Activated gamma-delta T cell (primary cell): Measurements from ENCODE around the gene MORF4L1.
A peak's percentile ranks its signal among the peaks of the same experiment; 100 is the strongest.
"Not testable (repeated sequence)": the region's sequence is repeated elsewhere in the genome, so short reads cannot be mapped to it uniquely, and the experiment has no call there.

Experiments used
- DNase-seq: peaks from one replicate; lab custom pipeline; 2025; lab: John Stamatoyannopoulos, UW
- total RNA-seq, 2 donors: gene quantifications; one replicate each; lab custom pipeline; 2026; lab: John Stamatoyannopoulos, UW

MORF4L1 gene, protein sequence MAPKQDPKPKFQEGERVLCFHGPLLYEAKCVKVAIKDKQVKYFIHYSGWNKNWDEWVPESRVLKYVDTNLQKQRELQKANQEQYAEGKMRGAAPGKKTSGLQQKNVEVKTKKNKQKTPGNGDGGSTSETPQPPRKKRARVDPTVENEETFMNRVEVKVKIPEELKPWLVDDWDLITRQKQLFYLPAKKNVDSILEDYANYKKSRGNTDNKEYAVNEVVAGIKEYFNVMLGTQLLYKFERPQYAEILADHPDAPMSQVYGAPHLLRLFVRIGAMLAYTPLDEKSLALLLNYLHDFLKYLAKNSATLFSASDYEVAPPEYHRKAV
- total RNA-seq = 124 reads per million in 2 donors

- peak; percentile 97 for DNase-seq
These were observed at the start of gene MORF4L1 for GRCh38 chr15:78872155-78872971. MORF4L1 (plus strand) TSS chr15:78872890; CDS start chr15:78873018, 128 bp downstream.

GRCh38 chr15:78828920-78829319 lies 43.8 kb upstream of the MORF4L1 start:
- DNase-seq = no peak

GRCh38 chr15:78830514-78831228 lies 42.0 kb upstream of the MORF4L1 start:
- no peak for DNase-seq

DNA sequence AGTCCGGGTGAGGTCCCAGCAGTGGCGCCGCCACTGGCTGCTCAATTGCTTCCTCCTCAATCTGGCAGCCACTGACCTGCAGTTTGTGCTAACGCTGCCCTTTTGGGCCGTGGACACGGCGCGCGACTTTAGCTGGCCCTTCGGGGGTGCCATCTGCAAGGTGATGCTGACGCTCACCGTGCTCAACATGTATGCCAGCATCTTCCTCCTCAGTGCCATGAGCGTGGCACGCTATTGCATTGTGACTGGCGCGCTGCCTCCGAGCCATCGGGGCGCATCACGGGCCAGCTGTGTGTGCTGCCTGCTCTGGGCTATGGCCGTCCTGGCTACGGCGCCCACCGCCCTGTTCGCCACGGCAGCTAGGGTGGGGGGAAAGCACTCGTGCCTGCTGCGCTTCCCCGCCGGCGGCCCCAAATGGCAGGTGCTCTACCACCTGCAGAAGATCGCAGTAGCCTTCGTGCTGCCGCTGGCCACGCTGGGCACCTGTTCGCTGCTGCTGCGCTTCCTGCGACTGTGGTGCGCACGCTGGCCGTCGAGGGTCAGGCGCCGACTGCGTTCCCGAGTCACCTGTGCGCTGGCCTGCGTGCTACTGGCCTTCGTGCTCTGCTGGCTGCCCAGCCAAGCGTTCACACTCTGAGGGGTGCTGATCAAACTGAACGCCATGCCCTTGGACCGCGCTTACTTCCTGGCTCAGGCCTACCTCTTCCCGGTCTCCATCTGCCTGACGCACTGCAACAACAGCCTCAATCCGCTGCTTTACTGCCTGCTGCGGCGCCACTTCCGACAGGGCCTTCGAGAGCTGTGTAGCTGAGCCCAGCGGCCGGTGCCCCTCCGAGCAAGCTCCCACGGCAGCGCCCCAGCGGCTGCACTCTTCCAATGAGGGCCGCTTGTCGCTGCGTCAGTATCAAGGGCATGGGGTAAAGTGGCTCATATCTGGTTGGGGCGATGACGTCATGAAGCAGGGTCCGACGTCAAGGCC lies 41.2 kb upstream of the MORF4L1 start:
- DNase-seq = no peak

DNA sequence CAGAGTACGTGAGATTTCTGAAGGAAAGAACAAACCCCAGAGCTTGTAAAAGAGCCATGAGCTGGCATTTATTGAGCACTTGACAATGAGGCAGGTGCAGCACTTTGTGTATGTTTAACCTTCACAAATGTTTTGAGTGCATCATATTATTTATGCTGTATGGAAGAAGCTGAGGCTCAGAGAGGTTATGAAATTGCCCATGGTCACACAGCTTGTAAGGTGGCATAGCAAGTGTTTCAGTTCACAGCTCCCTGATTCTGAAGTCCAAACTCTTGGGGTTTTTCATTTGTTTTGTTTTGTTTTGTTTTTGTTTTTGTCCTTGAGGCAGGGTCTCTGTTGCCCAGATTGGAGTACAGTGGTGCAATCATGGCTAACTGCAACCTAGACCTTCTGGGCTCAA lies 36.4 kb upstream of the MORF4L1 start:
- no peak for DNase-seq

DNA sequence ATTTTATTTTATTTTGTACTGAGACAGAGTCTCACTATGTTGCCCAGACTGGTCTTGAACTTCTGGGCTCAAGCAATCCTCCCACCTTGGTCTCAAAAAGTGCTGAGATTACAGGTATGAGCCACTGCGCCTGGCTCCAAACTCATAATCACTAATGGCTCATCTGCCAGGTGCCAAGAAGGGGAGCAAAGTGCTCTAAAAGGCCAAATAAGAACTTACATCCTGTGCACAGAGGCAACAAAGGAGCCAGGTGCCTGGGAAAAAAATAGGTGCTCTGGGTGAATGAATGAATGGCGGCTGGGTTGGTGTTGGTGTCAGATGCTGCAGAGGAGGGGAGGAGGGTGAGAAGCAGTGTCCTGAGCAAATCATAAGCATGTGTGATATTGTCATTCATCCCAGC lies 35.6 kb upstream of the MORF4L1 start:
- no peak for DNase-seq

GRCh38 chr15:78837543-78837942 lies 35.1 kb upstream of the MORF4L1 start:
- DNase-seq = no peak

GRCh38 chr15:78838489-78838888 lies 34.2 kb upstream of the MORF4L1 start:
- DNase-seq = no peak

DNA sequence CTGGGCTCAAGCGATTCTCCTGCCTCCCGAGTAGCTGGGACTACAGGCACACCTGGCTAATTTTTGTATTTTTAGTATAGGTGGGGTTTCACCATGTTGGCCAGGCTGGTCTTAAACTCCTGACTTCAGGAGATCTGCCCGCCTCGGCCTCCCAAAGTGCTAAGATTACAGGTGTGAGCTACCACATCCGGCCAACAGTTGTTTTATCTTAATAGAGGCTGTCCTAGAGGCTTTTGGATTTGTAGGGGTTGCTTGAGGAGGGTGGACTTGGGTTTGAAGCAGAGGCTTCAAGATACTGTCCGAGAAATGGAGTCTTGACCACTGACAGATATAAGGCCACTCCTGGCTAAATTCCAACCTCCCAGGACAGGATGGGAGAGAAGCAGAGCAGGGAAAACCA lies 33.5 kb upstream of the MORF4L1 start:
- not testable (repeated sequence) for DNase-seq

- DNase-seq = no peak
These were observed 31.9 kb upstream of the MORF4L1 start for GRCh38 chr15:78840661-78841375.

GRCh38 chr15:78841376-78841706 lies 31.3 kb upstream of the MORF4L1 start:
- no peak for DNase-seq

DNA sequence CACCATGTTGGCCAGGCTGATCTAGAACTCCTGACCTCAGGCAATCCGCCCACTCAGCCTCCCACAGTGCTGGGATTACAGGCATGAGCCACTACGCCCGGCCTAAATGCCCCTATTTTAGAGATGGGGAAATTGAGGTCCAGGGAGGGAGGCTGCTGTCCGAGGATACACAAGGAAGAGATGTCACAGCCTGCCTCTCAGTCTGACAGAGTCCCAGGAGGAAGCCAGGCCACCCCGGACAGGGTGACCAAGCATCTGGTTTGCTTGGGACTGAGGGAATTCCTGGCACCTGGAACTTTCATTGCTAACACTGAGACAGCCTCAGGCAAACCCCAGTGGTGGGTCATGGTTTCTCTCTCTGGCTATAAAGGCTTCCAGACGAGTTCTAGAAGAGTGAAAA lies 30.8 kb upstream of the MORF4L1 start:
- no peak for DNase-seq

DNA sequence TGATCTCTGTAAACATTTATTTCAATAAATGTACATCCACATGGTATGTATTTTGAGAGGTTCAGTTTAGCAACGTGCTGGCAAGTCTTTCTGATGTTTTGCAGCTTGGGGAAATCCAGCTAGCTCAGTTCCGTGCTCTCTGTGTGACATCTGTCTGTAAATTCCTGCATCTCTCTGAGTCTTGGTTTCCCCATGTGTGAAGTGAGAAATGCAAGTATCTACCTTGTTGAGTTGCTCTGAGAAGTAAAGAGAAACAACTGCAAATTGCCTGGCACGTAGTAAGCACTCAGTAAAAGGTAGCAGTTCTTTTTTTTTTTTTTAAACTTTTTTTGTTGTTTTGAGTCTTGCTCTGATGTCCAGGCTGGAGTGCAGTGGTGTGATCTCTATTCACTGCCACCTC lies 30.2 kb upstream of the MORF4L1 start:
- no peak for DNase-seq

- DNase-seq = not testable (repeated sequence)
These were observed 25.8 kb upstream of the MORF4L1 start for GRCh38 chr15:78846906-78847305.

- DNase-seq = not testable (repeated sequence)
These were observed 25.2 kb upstream of the MORF4L1 start for GRCh38 chr15:78847387-78847906.

DNA sequence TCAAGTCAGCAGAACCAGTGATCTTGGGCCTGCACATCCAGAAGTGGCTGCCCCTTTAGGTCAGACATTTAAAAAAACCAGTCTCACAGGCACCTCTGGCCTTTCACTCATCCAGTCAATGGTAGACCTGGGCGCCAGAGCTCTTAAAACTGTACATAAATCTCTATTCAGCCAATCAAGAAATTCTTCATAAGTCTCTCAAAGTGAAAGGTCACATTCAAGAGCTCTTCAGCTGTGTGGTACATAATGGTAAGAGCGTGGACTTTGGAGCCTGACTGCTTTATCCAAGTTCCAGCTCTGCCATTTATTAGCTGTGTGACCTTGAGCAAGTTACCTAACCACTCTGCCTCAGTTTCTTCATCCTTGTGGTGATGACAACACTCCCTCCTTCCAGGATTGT lies 22.3 kb upstream of the MORF4L1 start:
- no peak for DNase-seq

- DNase-seq = no peak
These were observed 21.5 kb upstream of the MORF4L1 start for GRCh38 chr15:78850941-78851755.

DNA sequence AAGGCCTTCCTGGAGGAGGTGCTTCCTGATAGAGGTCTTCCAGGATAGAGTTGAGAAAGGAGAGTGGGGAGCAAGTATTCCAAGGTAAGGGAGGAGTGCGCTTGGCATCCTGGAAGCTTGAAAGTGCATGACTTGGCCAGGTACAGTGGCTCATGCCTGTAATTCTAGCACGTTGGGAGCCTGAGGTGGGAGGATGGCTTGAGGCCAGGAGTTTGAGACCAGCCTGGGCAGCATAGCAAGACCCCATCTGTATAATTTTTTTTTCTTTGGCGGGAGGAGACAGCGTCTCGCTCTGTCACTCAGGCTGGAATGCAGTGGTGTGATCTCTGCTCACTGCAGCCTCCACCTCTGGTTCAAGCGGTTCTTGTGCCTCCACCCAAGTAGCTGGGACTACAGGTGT lies 19.2 kb upstream of the MORF4L1 start:
- no peak for DNase-seq

GRCh38 chr15:78854833-78855372 lies 17.8 kb upstream of the MORF4L1 start:
- no peak for DNase-seq
